Endothelial cell of umbilical vein (primary cell): ENCODE data around the gene MTG2. TPM values are rescaled to one million over a fixed set of nuclear protein-coding genes. Genes with fewer than 3 reads are reported as not detected.

Source experiments
- BruUV-seq: library from RNA; stranded (reverse); fragments of 400-500 nt; replicated peaks from 2 replicates; lab custom pipeline; 2021; lab: Mats Ljungman, UMichigan
- CTCF ChIA-PET: fragments of 300-600, 350-600 bp; sonication (Branson Sonifier 250); formaldehyde crosslinking; loops from one replicate; lab custom pipeline; 2021; ENCODE audit warnings: antibody characterized with exemption, inconsistent platforms; lab: Charles Lee
- POLR2A ChIA-PET: fragments of 300-600, 350-600 bp; sonication (Branson Sonifier 250); formaldehyde crosslinking; loops from one replicate; lab custom pipeline; 2021; ENCODE audit warnings: antibody characterized with exemption, inconsistent platforms; lab: Charles Lee
- DNase-seq: peaks from one replicate; pipeline ENCODE4 v3.0.0-alpha.2; 2011; ENCODE audit warnings: low read depth, low spot score
- FAIRE-seq: peaks from 2 replicates; lab custom pipeline; 2011; peaks lifted over from hg19 to GRCh38; lab: Jason Lieb, UNC
- H2AFZ ChIP-seq: 2 replicates; pipeline ENCODE4 v1.6.0; 2012; ENCODE audit warnings: low read depth, low read length, control low read depth, inconsistent platforms
- H3K27ac ChIP-seq: 2 replicates; pipeline ENCODE4 v1.5.1; 2011; ENCODE audit warnings: low read depth, mild to moderate bottlenecking, control low read depth, low read length, moderate library complexity; ENCODE audit not compliant: insufficient read depth
- H3K27me3 ChIP-seq, 2 experiments: 2 replicates each; pipeline versions ENCODE4 v1.6.0 to v1.6.1; 2011; ENCODE audit warnings: low read length in 2 of 2, mixed read lengths in 1 of 2; ENCODE audit not compliant: control insufficient read depth in 2 of 2, insufficient read depth in 2 of 2
- H3K36me3 ChIP-seq, 2 experiments: 2 replicates in 1 of 2; 3 replicates in 1 of 2; pipeline ENCODE4 v1.5.1; 2011; ENCODE audit warnings: low read length in 2 of 2, mild to moderate bottlenecking in 1 of 2, moderate library complexity in 1 of 2; ENCODE audit not compliant: control insufficient read depth in 2 of 2, insufficient read depth in 2 of 2; ENCODE audit errors: extremely low read depth in 1 of 2
- H3K4me1 ChIP-seq: 3 replicates; pipeline ENCODE4 v1.5.1; 2011; ENCODE audit warnings: mild to moderate bottlenecking, low read length; ENCODE audit not compliant: control insufficient read depth, insufficient read depth; ENCODE audit errors: extremely low read depth
- H3K4me2 ChIP-seq: 2 replicates; pipeline ENCODE4 v1.6.1; 2011; ENCODE audit warnings: low read length, control low read depth, mixed read lengths; ENCODE audit not compliant: insufficient read depth
- H3K4me3 ChIP-seq, 3 experiments: fragments of 200-600 bp in 1 of 3; sonication (generic), shearing (Covaris generic) in 1 of 3; replicated peaks in 1 of 3; 2 replicates each; pipeline ENCODE4 v1.5.1; 2011 to 2016; ENCODE audit warnings: control low read depth in 3 of 3, low read length in 3 of 3, mild to moderate bottlenecking in 2 of 3, inconsistent platforms in 1 of 3, low read depth in 1 of 3, moderate library complexity in 1 of 3; ENCODE audit not compliant: insufficient read depth in 1 of 3
- H3K79me2 ChIP-seq: 2 replicates; pipeline ENCODE4 v1.6.0; 2012; ENCODE audit warnings: low read length, inconsistent platforms; ENCODE audit not compliant: control insufficient read depth, insufficient read depth
- H3K9ac ChIP-seq: replicated peaks from 2 replicates; pipeline ENCODE3; 2011; ENCODE audit warnings: low read length, control low read depth; ENCODE audit not compliant: insufficient read depth; ENCODE audit errors: extremely low read depth
- H3K9me1 ChIP-seq: replicated peaks from 3 replicates; pipeline ENCODE4 v1.6.0; 2011; ENCODE audit warnings: mild to moderate bottlenecking, low read length; ENCODE audit not compliant: control insufficient read depth, insufficient read depth; ENCODE audit errors: extremely low read depth
- H3K9me3 ChIP-seq: replicated peaks from 2 replicates; pipeline ENCODE4 v1.5.1; 2012; ENCODE audit warnings: low read length, inconsistent platforms; ENCODE audit not compliant: control insufficient read depth, insufficient read depth
- H4K20me1 ChIP-seq: replicated peaks from 2 replicates; pipeline ENCODE3; 2011; ENCODE audit warnings: mild to moderate bottlenecking, low read length; ENCODE audit not compliant: control insufficient read depth, insufficient read depth; ENCODE audit errors: extremely low read depth
- EZH2 ChIP-seq: IDR thresholded peaks from 2 replicates; pipeline ENCODE4 v1.6.1; 2012; ENCODE audit warnings: borderline replicate concordance, low read depth, mild to moderate bottlenecking, moderate library complexity, low read length, inconsistent platforms; ENCODE audit not compliant: severe bottlenecking
- FOS ChIP-seq: IDR thresholded peaks from 2 replicates; pipeline ENCODE4 v1.6.1; 2011; ENCODE audit warnings: mild to moderate bottlenecking, low read length, moderate library complexity, borderline replicate concordance; ENCODE audit not compliant: insufficient read depth
- GATA2 ChIP-seq: IDR thresholded peaks from 2 replicates; pipeline ENCODE4 v1.7.0; 2011; ENCODE audit warnings: low read depth, mild to moderate bottlenecking, moderate library complexity, mixed read lengths, low read length; ENCODE audit not compliant: insufficient read length, insufficient read depth
- JUN ChIP-seq: IDR thresholded peaks from 2 replicates; pipeline ENCODE4 v1.6.1; 2011; ENCODE audit warnings: borderline replicate concordance, low read depth; ENCODE audit not compliant: insufficient read length, insufficient read depth
- MYC ChIP-seq: IDR thresholded peaks from one replicate; pipeline ENCODE4 v1.6.1; 2011; ENCODE audit warnings: mild to moderate bottlenecking, low read depth, low read length
- POLR2A ChIP-seq: IDR thresholded peaks from 2 replicates; pipeline ENCODE4 v1.6.1; 2012; ENCODE audit warnings: low read depth, mild to moderate bottlenecking, control low read depth, low read length
- POLR2AphosphoS5 ChIP-seq: IDR thresholded peaks from 2 replicates; pipeline ENCODE4 v1.6.1; 2012; ENCODE audit warnings: low read depth, mild to moderate bottlenecking, control low read depth, low read length, moderate library complexity; ENCODE audit not compliant: insufficient read depth
- dilution Hi-C: fragments of 300-500 bp; cut with MboI; formaldehyde crosslinking; loops from one replicate; pipeline ENCODE4 v1.15.0; 2019; ENCODE audit warnings: low sequenced_read_pairs; ENCODE audit not compliant: extremely low pct_ligation_motif_present
- intact Hi-C: fragments of 100-400 bp; cut with micrococcal nuclease; formaldehyde crosslinking; loops from one replicate; pipeline ENCODE4 v1.10.0; 2022
- polyA plus RNA-seq, 4 experiments: library from polyadenylated mRNA; depleted of rRNA in 3 of 4; stranded (reverse) in 3 of 4; unstranded in 1 of 4; fragments of >200 nt; gene quantifications; 2 replicates each; pipeline versions ENCODE4 v1.2.1 to v1.2.3, GENCODE V29; 2011 to 2012; ENCODE audit warnings: missing spikeins in 1 of 4
- total RNA-seq: library from RNA; stranded (reverse); gene quantifications from 2 replicates; pipeline ENCODE4 v1.2.3, GENCODE V29; 2021
- TF ChIP-seq, protein P1 (sequence below), 2 donors: IDR thresholded peaks; 1 replicate in 1 of 2; 2 replicates in 1 of 2; pipeline ENCODE4 v1.5.1; 2011; ENCODE audit warnings: low read length in 2 of 2, mild to moderate bottlenecking in 2 of 2, moderate library complexity in 2 of 2, control low read depth in 1 of 2, inconsistent platforms in 1 of 2, low read depth in 1 of 2; ENCODE audit not compliant: insufficient read depth in 1 of 2; ENCODE audit errors: extremely low read depth in 1 of 2
- TF ChIP-seq, protein P2 (sequence below): IDR thresholded peaks from 2 replicates; pipeline ENCODE4 v1.6.1; 2011; ENCODE audit not compliant: insufficient read depth, insufficient read length

MTG2 gene
- total and polyA plus RNA-seq, 2 donors (not counting 3 experiments of a cell fraction or from before 2014, with no cell fraction given) = 19.9 to 31.6 TPM

DNA sequence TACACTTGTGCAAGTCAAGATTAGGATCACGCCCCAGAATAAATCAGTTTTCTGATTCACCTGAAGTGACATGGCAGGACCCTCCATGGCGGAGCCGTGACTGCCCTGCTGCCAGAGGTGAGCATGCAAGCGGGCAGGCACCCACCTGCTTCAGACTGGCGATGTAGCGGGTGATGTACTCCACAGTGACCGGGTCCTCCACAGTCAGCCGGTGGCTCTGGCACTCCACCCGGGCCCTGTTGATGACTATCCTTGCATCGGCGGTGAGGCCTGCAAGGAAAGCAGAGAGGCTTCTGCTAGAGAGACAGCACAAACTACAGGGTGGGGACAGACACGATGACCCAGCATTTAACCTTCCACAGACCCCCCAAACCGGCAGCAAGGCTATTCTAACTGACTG is 43.2 kb upstream of the MTG2 start:
- Histone ChIP-seq H3K9me1 (no peaks in the 10 kb centered on the region), H3K9ac (no peak overlapping the region), H4K20me1 (peaks cover 8% of the 10 kb centered on the region), H3K27me3 (no peaks in the 10 kb centered on the region), H3K27ac (no peak overlapping the region), H3K4me1 (peaks cover 2% of the 10 kb centered on the region), H3K36me3 (peaks cover 39 to 48% of the 10 kb centered on the region in 2 experiments), H3K9me3 (no peaks in the 10 kb centered on the region), H3K4me2 (no peak overlapping the region), H3K4me3 (no peak overlapping the region), H2AFZ (no peak overlapping the region), H3K79me2 (peaks cover 51% of the 10 kb centered on the region)
- CTCF ChIA-PET = no interaction called here
- DNase-seq (no peak), FAIRE-seq (no peak)
- BruUV-seq = no TSS peak
- dilution Hi-C loops = no loop called here
- POLR2A ChIA-PET = no interaction called here
- intact Hi-C loops = loop anchor here (5.0 kb wide), 1 partner anchor 72 kb away; the partner anchor contains the start of gene TAF4
- TF ChIP-seq GATA2 = no peak
- TF ChIP-seq JUN = no peak
- no peak for TF ChIP-seq MYC
- no peak for TF ChIP-seq POLR2A

- POLR2A ChIA-PET = no interaction called here
- H3K9me3 ChIP-seq = no peaks in the 10 kb centered on the region
- CTCF ChIA-PET = interaction anchor here (1.6 to 1.9 kb wide), 2 partner anchors 115 to 130 kb away, joined by 7 to 11 read pairs; no protein-coding TSS in a partner anchor
- no peak overlapping the region for H2AFZ ChIP-seq
- peaks cover 8% of the 10 kb centered on the region for H3K4me1 ChIP-seq
- H3K4me2 ChIP-seq = peak overlapping the region; percentile 55
- no peak for DNase-seq
- dilution Hi-C loops (no loop called here), intact Hi-C loops (loop anchor here (1.0 kb wide), 1 partner anchor 130 kb away; no protein-coding TSS in a partner anchor)
- H3K36me3 ChIP-seq = peaks cover 34 to 39% of the 10 kb centered on the region in 2 experiments
- H3K27me3 ChIP-seq = no peaks in the 10 kb centered on the region
- H3K27ac ChIP-seq = no peak overlapping the region
- no peak for TF ChIP-seq POLR2A
- no peak for TF ChIP-seq EZH2
- TF ChIP-seq FOS = no peak
- TF ChIP-seq JUN = no peak
- TF ChIP-seq GATA2 = no peak
- TF ChIP-seq POLR2AphosphoS5 = no peak
- TF ChIP-seq, protein P1, sequence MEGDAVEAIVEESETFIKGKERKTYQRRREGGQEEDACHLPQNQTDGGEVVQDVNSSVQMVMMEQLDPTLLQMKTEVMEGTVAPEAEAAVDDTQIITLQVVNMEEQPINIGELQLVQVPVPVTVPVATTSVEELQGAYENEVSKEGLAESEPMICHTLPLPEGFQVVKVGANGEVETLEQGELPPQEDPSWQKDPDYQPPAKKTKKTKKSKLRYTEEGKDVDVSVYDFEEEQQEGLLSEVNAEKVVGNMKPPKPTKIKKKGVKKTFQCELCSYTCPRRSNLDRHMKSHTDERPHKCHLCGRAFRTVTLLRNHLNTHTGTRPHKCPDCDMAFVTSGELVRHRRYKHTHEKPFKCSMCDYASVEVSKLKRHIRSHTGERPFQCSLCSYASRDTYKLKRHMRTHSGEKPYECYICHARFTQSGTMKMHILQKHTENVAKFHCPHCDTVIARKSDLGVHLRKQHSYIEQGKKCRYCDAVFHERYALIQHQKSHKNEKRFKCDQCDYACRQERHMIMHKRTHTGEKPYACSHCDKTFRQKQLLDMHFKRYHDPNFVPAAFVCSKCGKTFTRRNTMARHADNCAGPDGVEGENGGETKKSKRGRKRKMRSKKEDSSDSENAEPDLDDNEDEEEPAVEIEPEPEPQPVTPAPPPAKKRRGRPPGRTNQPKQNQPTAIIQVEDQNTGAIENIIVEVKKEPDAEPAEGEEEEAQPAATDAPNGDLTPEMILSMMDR (IDR thresholded peaks at IDR 0.05; ENCODE audit: extremely low read depth in 1 of 2, insufficient read depth in 1 of 2, low read depth in 1 of 2, low read length in 2 of 2) = no peak
- TF ChIP-seq MYC = no peak
- TF ChIP-seq, protein P2, sequence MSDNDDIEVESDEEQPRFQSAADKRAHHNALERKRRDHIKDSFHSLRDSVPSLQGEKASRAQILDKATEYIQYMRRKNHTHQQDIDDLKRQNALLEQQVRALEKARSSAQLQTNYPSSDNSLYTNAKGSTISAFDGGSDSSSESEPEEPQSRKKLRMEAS = no peak
- no peak overlapping the region for H3K9ac ChIP-seq
- FAIRE-seq = peak; percentile 47
- H3K4me3 ChIP-seq = no peak overlapping the region
- peaks cover 10% of the 10 kb centered on the region for H4K20me1 ChIP-seq
- peaks cover 65% of the 10 kb centered on the region for H3K79me2 ChIP-seq
- no TSS peak for BruUV-seq
- H3K9me1 ChIP-seq = no peaks in the 10 kb centered on the region
Observed at GRCh38 chr20:62141043-62141396, 41.8 kb upstream of the MTG2 start.
